ENCODE results near the gene SMCO4. TPM values are rescaled to one million over a fixed set of nuclear protein-coding genes. Genes with fewer than 3 reads are reported as not detected.
A peak's percentile ranks its signal among the peaks of the same experiment; 100 is the strongest.
"Not testable (repeated sequence)": the region's sequence is repeated elsewhere in the genome, so short reads cannot be mapped to it uniquely, and the experiment has no call there.

Gene SMCO4
- total RNA-seq, 1 experiment from 2014 or later = 3.2 TPM

DNA sequence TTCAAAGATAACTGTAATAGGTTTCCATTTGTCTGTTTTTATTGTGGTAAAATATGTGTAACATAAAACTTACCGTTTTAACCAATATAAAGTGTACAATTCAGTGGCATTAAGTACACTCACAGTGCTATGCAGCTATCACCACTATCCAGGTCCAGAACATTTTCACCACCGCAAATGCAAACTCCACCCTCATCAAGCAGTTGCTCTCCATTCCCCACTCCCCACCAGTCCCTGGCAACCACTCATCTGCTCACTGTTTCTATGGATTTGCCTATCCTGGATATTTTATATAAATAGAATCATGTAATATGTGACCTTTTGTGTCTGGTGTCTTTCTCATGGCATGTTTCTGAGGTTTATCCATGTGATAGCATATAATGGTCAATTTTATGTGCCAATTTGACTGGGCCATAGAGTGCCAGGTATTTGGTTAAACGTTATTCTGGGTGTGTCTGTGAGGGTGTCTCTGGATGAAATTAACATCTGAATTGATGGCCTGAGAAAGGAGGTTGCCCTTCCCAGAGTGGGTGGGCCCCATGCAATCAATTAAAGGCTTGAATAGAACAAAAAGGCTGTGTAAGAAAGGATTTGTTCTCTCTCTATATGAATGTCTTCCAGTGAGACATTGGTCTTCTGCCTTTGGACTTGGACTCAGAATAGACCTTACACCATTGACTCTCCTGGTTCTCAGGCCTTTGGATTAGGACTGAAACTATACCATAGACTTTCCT lies 17.2 kb upstream of the SMCO4 start:
- DNase-seq (ENCODE audit: low read depth) = no peak

DNA sequence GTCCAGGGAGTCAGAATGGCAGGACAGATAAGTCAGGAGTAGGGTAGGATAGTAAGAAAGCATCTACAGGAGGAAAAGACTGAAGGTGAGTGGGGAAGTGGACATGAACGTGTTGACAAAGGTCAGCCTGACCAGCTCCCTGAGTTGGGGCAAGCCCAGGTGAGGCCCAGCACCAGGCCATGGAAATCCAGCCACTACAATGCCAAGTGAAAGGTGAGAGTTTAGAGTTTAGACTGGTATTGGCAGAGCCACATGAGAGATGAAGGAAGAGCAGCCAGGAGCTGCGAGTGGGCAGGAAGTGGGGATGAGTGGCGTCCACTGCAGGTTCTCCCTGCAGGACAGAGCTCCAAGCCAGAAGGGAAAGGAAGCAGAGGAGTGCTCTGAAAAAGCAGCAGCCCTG lies 16.5 kb upstream of the SMCO4 start:
- no peak for DNase-seq (ENCODE audit: low read depth)

- no peak for DNase-seq (ENCODE audit: low read depth)
Measured at GRCh38 chr11:93552874-93553273, 9.7 kb upstream of the SMCO4 start.

DNA sequence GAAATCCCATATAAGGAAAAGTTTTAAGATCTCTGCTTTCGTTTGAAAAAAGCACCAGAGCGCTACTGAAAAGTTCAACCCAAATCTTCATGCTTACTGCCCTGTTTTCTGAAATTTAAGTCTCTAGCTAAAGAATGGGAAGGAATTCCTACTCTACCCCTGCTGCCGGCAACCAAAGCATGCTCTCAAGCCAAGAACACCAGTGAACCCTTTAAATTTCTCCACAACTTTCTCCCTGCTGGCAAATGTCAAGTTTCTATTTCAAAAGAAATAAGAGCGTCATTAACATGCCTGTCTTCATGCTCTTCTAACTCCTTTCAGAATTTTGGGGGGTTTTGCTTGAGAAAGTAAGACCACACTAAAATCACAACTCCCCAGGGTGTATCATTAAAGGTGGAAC lies 6.8 kb upstream of the SMCO4 start:
- no peak for DNase-seq (ENCODE audit: low read depth)

GRCh38 chr11:93548679-93549319 lies 5.6 kb upstream of the SMCO4 start:
- no peak for DNase-seq (ENCODE audit: low read depth)

GRCh38 chr11:93547773-93548172 lies 4.6 kb upstream of the SMCO4 start:
- DNase-seq (ENCODE audit: low read depth) = no peak

GRCh38 chr11:93547028-93547427 lies 3.8 kb upstream of the SMCO4 start:
- DNase-seq (ENCODE audit: low read depth) = no peak

GRCh38 chr11:93545566-93545965 lies 2.4 kb upstream of the SMCO4 start:
- DNase-seq (ENCODE audit: low read depth) = no peak

GRCh38 chr11:93542811-93543229 lies 371 bp downstream of the SMCO4 start:
- DNase-seq (ENCODE audit: low read depth) = no peak

DNA sequence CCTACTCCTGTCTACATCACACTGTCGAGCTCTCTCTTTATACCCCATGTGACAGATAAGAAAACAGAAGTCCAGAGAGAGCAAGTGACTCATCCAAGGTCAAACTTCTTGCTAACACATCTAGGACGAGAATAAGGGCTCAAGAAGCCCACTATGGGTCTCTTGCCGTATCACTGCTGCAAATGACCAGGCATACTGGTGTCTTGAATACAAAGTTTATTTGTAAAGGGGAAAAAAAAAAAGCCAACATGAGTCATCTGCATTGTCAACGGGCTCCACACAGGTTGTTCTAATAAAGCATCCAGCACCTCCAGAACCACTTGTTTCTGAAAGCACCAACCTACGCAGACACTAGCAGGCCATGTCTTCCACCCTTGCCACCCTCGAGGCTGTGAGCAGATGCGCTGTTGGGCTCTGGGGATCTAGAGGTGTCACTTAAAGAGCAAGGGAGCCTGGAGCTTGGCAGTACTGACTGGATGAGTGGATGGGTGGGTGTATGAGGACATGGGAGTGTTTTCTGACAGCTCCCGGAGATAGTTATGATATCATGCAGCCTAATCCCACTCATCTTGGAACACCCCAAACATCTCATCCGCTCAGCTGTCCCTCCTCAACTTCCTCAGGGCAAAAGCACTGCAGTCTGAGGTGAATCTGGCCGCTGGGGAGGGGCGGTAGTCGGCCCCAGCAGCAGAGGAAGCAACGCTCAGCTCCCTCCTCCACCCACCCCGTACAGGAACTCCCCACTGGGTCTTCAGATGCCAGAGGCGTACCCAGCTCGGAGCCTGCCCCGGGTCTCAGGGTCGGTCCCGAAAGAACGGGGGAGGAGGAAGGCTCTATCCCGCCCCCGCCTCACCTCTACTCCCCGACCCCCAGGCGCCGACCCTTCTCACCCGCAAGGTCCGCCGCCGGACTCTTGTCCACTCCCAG lies 1.0 kb downstream of the SMCO4 start:
- DNase-seq (ENCODE audit: low read depth) = peak; percentile 46

GRCh38 chr11:93540896-93541553 lies 2.2 kb downstream of the SMCO4 start:
- DNase-seq (ENCODE audit: low read depth) = no peak

DNA sequence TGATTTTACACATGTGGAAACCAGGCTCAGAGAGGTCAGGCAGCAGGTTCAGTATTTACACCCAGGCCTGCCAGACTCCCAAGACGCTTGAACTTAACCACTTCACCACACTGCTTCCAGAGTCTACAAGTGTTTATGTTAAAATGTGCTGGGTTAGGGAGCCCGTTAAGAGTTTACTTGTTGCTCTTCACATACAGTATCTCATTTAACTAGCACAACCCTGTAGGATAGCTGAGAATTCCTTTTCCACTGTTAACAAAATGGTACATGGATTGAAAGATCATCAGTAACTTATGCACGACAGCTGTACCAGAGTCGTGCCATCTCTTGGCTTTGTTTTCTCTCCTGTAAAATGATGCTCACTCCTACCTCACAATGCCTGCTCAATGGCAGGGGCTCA lies 2.9 kb downstream of the SMCO4 start:
- DNase-seq (ENCODE audit: low read depth) = no peak

DNA sequence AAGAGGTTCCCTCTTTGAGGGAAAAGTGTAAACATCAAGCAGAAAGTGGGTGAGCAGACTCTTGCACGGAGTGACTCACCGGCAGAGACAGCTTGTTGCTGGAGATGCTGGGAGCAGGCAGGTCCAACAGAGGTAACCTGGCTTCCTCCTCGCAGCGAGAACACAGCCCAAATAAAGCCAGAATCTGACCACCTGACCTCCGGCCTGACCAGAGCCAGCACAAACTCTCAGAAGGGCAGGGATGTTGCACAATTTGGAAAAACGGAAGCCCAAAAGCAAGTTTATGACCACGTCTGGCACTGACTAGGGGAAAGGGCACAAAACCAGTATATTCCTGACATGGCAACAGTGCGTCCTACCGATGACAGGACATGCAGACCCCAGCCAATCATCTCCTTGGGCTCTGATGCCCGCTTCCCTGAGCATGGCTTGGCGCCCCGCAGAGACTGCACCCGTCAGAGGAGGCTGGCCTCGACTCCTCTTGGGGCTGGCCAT lies 5.4 kb downstream of the SMCO4 start:
- DNase-seq (ENCODE audit: low read depth) = no peak

DNA sequence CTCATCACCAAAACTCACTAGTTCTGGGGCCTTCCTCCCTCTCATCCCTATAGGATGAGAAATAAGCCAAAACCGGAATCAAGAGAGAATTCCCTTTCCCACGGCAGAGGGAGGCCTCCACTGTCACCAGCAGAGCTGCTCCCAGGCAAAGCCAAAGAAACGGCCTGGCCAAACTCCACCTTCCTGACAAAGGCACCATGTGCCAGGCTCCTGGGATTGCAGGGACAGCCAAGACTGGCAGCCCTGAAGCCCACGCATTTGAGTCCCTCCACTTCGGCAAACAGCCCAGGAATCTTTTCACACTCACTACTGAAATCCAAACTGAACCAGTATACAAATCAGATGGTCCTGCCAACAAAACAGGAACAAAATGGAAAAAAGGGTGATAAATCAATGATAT lies 6.1 kb downstream of the SMCO4 start:
- no peak for DNase-seq (ENCODE audit: low read depth)

DNA sequence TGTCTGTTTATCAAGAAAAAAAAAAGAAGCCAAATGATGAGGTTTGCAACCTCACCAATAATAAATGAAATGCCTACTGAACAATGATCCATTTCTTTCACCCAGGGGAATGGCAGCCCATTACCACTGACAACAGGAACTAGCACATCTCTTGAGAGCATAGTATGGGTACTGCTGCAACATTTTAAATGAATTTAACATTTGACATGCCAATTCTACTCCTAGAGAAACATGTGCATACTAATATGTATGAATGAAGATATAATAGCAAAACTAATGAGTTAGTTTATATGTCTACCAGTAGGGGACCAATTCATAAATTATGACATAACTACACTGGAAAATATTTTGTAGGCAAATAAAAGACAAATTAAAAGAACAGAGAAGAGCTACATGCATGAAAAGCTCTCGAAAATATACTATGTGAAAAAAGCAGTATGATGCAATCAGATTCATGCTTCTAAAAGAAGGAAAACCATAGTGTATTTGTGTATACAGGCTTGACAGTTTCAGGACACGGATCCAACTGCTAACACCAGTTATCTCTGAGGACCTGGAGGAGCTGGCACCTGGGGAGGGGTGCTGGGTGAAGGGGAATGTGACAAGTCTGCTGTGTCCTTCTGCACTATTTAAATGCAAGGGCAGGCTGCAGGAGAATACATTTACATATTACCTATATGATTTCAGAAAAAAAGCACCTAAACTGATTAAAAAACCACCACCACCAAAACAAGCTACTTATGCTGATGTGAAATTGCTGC lies 6.9 kb downstream of the SMCO4 start:
- no peak for DNase-seq (ENCODE audit: low read depth)

DNA sequence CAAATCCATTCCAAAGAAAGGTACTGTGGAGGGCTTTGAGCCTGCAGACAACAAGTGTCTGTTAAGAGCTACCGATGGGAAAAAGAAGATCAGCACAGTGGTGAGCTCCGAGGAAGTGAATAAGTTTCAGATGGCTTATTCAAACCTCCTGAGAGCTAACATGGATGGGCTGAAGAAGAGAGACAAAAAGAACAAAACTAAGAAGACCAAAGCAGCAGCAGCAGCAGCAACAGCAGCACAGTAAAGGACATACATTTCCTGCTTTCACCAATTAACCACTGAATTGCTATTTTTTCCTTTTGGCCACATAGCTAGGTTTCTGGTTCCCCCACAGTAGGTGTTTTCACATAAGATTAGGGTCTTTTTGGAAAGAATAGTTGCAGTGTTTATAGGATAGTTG lies 7.6 kb downstream of the SMCO4 start:
- not testable (repeated sequence) for DNase-seq (ENCODE audit: low read depth)

DNA sequence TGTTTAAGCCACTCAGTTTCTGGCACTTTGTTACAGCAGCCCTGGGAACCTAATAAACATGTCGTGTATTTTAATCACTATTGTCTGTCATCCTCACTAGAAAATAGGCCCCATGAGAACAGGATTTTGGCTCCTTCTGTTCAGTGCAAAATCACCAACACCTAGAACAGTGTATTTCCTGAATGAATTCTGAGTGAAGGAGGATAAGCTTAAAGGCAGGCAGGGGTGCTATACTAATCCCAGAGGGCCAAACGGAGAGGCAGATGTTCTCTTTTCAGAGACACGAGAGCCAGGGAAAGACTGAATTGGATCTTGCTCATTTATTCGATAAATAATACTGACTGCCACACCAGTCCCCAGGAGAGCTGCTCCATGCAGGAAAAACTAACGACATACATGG lies 10.4 kb downstream of the SMCO4 start:
- no peak for DNase-seq (ENCODE audit: low read depth)

DNA sequence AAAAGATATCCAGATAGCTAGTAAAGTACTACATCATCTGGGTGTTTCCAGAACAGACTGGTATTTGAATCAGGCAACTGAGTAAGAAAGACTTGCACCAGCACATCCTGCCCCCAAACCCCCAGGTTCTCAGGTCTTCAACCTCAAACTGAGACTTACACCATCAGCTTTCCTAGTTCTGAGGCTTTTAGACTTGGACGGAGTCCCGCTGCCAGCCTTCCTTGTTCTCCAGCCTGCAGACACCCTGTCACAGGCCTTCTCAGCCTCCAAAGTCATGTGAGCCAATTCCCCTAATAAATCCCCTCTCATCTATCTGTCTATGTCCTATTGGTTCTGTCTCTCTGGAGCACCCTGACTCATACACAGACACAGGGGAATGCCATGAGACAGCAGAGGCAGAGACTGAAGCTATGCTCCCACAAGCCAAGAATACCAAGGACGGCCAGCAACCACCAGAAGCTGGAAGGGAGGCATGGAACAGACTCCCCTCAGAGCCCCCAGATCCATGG lies 10.9 kb downstream of the SMCO4 start:
- DNase-seq (ENCODE audit: low read depth) = no peak

DNA sequence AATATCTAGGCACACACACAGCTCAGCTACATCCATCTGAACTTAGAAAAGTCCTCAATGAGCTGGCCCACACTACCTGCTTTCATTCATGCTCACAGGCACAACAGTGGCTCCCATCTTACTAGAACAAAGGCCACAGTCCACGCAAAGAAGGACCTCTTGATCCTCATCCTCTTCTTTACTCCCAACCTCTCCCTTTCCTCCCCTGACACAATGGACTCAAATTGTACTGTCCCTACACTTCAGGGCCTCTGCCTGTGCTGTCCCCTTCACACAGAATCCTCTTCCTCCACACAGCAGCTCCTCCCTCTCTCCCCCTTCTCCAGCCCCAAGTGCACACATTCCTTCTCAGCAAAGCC lies 12.7 kb downstream of the SMCO4 start:
- DNase-seq (ENCODE audit: low read depth) = no peak

DNA sequence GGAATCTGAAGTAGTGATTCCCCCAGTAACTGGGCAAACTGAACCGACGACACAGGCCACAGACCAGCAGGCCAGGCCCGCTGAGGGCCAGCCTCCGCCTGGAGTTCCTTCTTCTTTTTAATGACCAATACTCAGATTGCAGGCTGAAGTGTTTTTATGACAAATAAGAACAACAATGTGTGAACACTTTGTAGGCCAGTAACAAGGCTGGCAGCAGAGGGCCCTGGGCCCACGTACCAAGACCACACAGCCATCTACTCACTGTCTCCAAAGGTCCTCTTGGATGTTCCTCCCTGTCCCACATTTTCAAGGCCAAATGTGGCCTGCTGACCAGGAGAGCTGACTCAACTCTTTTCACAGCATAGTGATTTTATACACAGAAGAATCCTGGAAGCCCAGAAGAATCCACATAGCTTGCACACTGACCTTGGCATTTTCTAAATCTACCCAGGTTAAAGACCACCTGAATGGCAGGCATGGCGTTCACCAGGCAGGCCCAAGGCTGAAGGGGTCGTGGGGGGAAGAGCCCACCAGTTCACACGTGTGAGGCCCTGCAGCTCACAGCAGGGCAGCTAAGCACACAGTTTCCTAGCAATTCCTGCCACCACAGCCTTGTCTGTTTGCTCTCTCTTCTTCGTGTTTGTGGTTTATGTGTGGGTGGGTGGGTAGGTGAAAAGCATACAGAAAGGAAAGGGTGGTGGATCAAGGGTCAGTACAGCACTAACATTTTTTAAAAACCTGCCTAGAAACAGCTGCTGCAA lies 13.3 kb downstream of the SMCO4 start:
- DNase-seq (ENCODE audit: low read depth) = peak; percentile 15
